GOT3 (cell line): ENCODE data around the gene PDCD4.

Source experiments
- DNase-seq: peaks from one replicate; lab custom pipeline; 2025; ENCODE audit warnings: mixed read lengths; lab: John Stamatoyannopoulos, UW

The PDCD4 gene

GRCh38 chr10:110842326-110842904 is 29.3 kb upstream of the PDCD4 start:
- no peak for DNase-seq

GRCh38 chr10:110843031-110843430 is 28.7 kb upstream of the PDCD4 start:
- no peak for DNase-seq

GRCh38 chr10:110843796-110844616 is 27.7 kb upstream of the PDCD4 start:
- DNase-seq = no peak

- DNase-seq = no peak
Measured at GRCh38 chr10:110844617-110844881, 27.2 kb upstream of the PDCD4 start.

GRCh38 chr10:110845192-110845755 is 26.5 kb upstream of the PDCD4 start:
- DNase-seq = no peak

- no peak for DNase-seq
Measured at GRCh38 chr10:110845756-110846620, 25.7 kb upstream of the PDCD4 start.

GRCh38 chr10:110847374-110847773 is 24.4 kb upstream of the PDCD4 start:
- DNase-seq = no peak

GRCh38 chr10:110848106-110848505 is 23.6 kb upstream of the PDCD4 start:
- no peak for DNase-seq

- DNase-seq = no peak
Measured at GRCh38 chr10:110850099-110850498, 21.6 kb upstream of the PDCD4 start.

- no peak for DNase-seq
Measured at GRCh38 chr10:110851020-110851612, 20.6 kb upstream of the PDCD4 start.

- DNase-seq = no peak
Measured at GRCh38 chr10:110852255-110852896, 19.4 kb upstream of the PDCD4 start.

- DNase-seq = no peak
Measured at GRCh38 chr10:110852947-110853346, 18.8 kb upstream of the PDCD4 start.

GRCh38 chr10:110853921-110854605 is 17.7 kb upstream of the PDCD4 start:
- DNase-seq = no peak

GRCh38 chr10:110857265-110858171 is 14.2 kb upstream of the PDCD4 start:
- DNase-seq = no peak

GRCh38 chr10:110858297-110858934 is 13.3 kb upstream of the PDCD4 start:
- DNase-seq = no peak

GRCh38 chr10:110859206-110859972 is 12.3 kb upstream of the PDCD4 start:
- no peak for DNase-seq

- no peak for DNase-seq
Measured at GRCh38 chr10:110859973-110860376, 11.8 kb upstream of the PDCD4 start.

- DNase-seq = no peak
Measured at GRCh38 chr10:110860576-110861241, 11.0 kb upstream of the PDCD4 start.
